Breast epithelium (tissue), 4 donors: Measurements from ENCODE around the gene HOXC11. TPM values are rescaled to one million over a fixed set of nuclear protein-coding genes. Genes with fewer than 3 reads are reported as not detected.

Source experiments
- DNase-seq, 2 donors: peaks; one replicate each; pipeline ENCODE4 v3.0.0-alpha.2; 2019; ENCODE audit warnings: low spot score in 2 of 2
- H3K27ac ChIP-seq, 2 donors: fragments of 200-600 bp; sonication (generic) in 1 of 2; one replicate each; pipeline ENCODE4 v1.5.1; 2016 to 2019; ENCODE audit warnings: mild to moderate bottlenecking in 1 of 2
- H3K27me3 ChIP-seq, 2 donors: fragments of 200-600 bp; sonication (generic) in 1 of 2; one replicate each; pipeline versions ENCODE4 v1.5.1 to v1.6.0; 2017 to 2019; ENCODE audit warnings: control low read depth in 1 of 2, mild to moderate bottlenecking in 1 of 2
- H3K36me3 ChIP-seq: fragments of 200-600 bp; one replicate; pipeline ENCODE4 v1.5.1; 2019
- H3K4me1 ChIP-seq, 2 donors: fragments of 200-600 bp; sonication (generic); one replicate each; pipeline ENCODE4 v1.5.1; 2016 to 2019; ENCODE audit warnings: control low read depth in 1 of 2
- H3K4me3 ChIP-seq, 3 donors: fragments of 200-600 bp; sonication (generic); 1 replicate in 2 of 3; 2 replicates in 1 of 3; pipeline ENCODE4 v1.5.1; 2016 to 2019; ENCODE audit warnings: mild to moderate bottlenecking in 3 of 3, moderate library complexity in 2 of 3
- H3K9me3 ChIP-seq, 2 donors: fragments of 200-600 bp; sonication (generic) in 1 of 2; one replicate each; pipeline ENCODE4 v1.5.1; 2016 to 2019; ENCODE audit warnings: control low read depth in 1 of 2
- CTCF ChIP-seq, 3 donors: fragments of 450-650 bp; IDR thresholded peaks; one replicate each; pipeline ENCODE4 v1.5.1; 2016 to 2017; ENCODE audit warnings: antibody characterized with exemption in 3 of 3, mild to moderate bottlenecking in 3 of 3, moderate library complexity in 3 of 3
- POLR2A ChIP-seq: fragments of 450-650 bp; IDR thresholded peaks from one replicate; pipeline ENCODE4 v1.6.1; 2016; ENCODE audit warnings: antibody characterized with exemption, mild to moderate bottlenecking, moderate library complexity
- POLR2AphosphoS5 ChIP-seq, 3 donors: sonication (generic); formaldehyde crosslinking; IDR thresholded peaks; one replicate each; pipeline ENCODE4 v1.6.1; 2017; ENCODE audit warnings: antibody characterized with exemption in 3 of 3
- intact Hi-C: fragments of 100-400 bp; cut with DNase I; formaldehyde crosslinking; loops from one replicate; pipeline ENCODE4 v1.15.1; 2023; ENCODE audit warnings: low total_unique reads
- total RNA-seq, 3 donors: library from RNA; depleted of rRNA; stranded (reverse); fragments of >200 nt; gene quantifications; one replicate each; pipeline ENCODE4 v1.1.0, GENCODE V29; 2016

Gene HOXC11
- total RNA-seq, 3 donors from 2014 or later = 0.29 TPM; not detected in 2

GRCh38 chr12:53939141-53940108 lies 33.5 kb upstream of the HOXC11 start:
- DNase-seq = peak in 1 of 2 donors; percentile 71
- no peaks in the 10 kb centered on the region for H3K4me1 ChIP-seq
- H3K9me3 ChIP-seq = no peaks in the 10 kb centered on the region
- no peak for TF ChIP-seq POLR2A
- peaks cover 28 to 98% of the 10 kb centered on the region in 2 donors for H3K27me3 ChIP-seq
- H3K4me3 ChIP-seq = peak overlapping the region; percentile 11 to 65 (median 61)
- intact Hi-C loops = no loop called here
- H3K36me3 ChIP-seq = no peaks in the 10 kb centered on the region
- peak overlapping the region; percentile 52 to 73 for H3K27ac ChIP-seq

- no peak for DNase-seq
- Histone ChIP-seq H3K27ac (no peak overlapping the region), H3K27me3 (peaks cover 25 to 98% of the 10 kb centered on the region in 2 donors), H3K36me3 (no peaks in the 10 kb centered on the region), H3K4me1 (no peaks in the 10 kb centered on the region), H3K9me3 (no peaks in the 10 kb centered on the region), H3K4me3 (peak overlapping the region in 2 of 3 donors; percentile 61 to 65)
- TF ChIP-seq POLR2AphosphoS5 (IDR thresholded peaks at IDR 0.05) (no peak), CTCF (IDR thresholded peaks at IDR 0.05) (no peak), POLR2A (no peak)
- intact Hi-C loops = no loop called here
Observed at GRCh38 chr12:53940443-53941014, 32.4 kb upstream of the HOXC11 start.

GRCh38 chr12:53941187-53941586 lies 31.7 kb upstream of the HOXC11 start:
- H3K27ac ChIP-seq = no peak overlapping the region
- no peaks in the 10 kb centered on the region for H3K4me1 ChIP-seq
- H3K27me3 ChIP-seq = peaks cover 21 to 98% of the 10 kb centered on the region in 2 donors

GRCh38 chr12:53941750-53942149 lies 31.2 kb upstream of the HOXC11 start:
- Histone ChIP-seq H3K4me3 (no peak overlapping the region), H3K36me3 (no peaks in the 10 kb centered on the region), H3K27me3 (peaks cover 18 to 98% of the 10 kb centered on the region in 2 donors), H3K4me1 (no peaks in the 10 kb centered on the region), H3K27ac (no peak overlapping the region), H3K9me3 (no peaks in the 10 kb centered on the region)
- intact Hi-C loops = no loop called here
- TF ChIP-seq POLR2AphosphoS5 (IDR thresholded peaks at IDR 0.05) (no peak), CTCF (IDR thresholded peaks at IDR 0.05) (no peak)
- no peak for DNase-seq

More at GRCh38 chr12:53941187-53941586, 31.7 kb upstream of the HOXC11 start:
- H3K9me3 ChIP-seq = no peaks in the 10 kb centered on the region
- no peak for TF ChIP-seq CTCF (IDR thresholded peaks at IDR 0.05)
- no peak for TF ChIP-seq POLR2A
- TF ChIP-seq POLR2AphosphoS5 (IDR thresholded peaks at IDR 0.05) = no peak
- H3K4me3 ChIP-seq = no peak overlapping the region
- no peak for DNase-seq
- intact Hi-C loops = no loop called here
- no peaks in the 10 kb centered on the region for H3K36me3 ChIP-seq

GRCh38 chr12:53942467-53942997 lies 30.4 kb upstream of the HOXC11 start:
- Histone ChIP-seq H3K9me3 (no peaks in the 10 kb centered on the region), H3K4me3 (no peak overlapping the region), H3K4me1 (no peaks in the 10 kb centered on the region), H3K27ac (no peak overlapping the region), H3K36me3 (no peaks in the 10 kb centered on the region), H3K27me3 (peaks cover 19 to 96% of the 10 kb centered on the region in 2 donors)
- DNase-seq = no peak
- TF ChIP-seq POLR2A (no peak), POLR2AphosphoS5 (IDR thresholded peaks at IDR 0.05) (no peak), CTCF (IDR thresholded peaks at IDR 0.05) (no peak)
- intact Hi-C loops = no loop called here
